Measurements from ENCODE around the gene ATP8B1.

DNA sequence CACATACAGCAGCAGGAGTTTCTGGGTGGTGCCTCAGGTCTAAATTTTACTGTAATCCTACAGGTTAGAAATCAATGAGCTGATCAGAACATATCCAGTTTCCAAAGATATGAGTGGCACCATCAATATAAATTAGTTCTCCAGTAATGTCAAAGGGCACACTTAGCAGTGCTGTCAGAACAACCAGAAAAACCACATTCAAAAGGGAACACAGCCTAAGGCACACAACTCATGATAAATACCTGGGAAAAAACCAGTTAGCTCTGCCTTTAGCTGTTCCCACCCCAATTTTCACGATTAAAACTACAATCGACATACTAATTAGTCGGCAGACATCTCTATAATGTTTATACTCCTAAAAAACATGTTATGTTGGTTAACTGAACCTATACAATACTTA, 31.5 kb downstream of the ATP8B1 start:
- TF ChIP-seq CTCF (IDR thresholded peaks at IDR 0.05 in 2 of 3, conservative IDR thresholded peaks at IDR 0.05 in 1 of 3; ENCODE audit: borderline replicate concordance in 1 of 3, insufficient read depth in 1 of 3, low read depth in 2 of 3, low read length in 2 of 3): no peak
- no peak for TF ChIP-seq ZNF274 (IDR thresholded peaks at IDR 0.05; ENCODE audit: low read depth, low read length)
- TF ChIP-seq MAX (IDR thresholded peaks at IDR 0.05): no peak
- no peak for TF ChIP-seq EZH2phosphoT487 (IDR thresholded peaks at IDR 0.05; ENCODE audit: borderline replicate concordance)
- no peak for TF ChIP-seq POLR2A (IDR thresholded peaks at IDR 0.05; ENCODE audit: borderline replicate concordance, extremely low read depth, insufficient read depth, insufficient read length)
- TF ChIP-seq ZFX (IDR thresholded peaks at IDR 0.05): no peak
- no peak for TF ChIP-seq RAD21 (IDR thresholded peaks at IDR 0.05; ENCODE audit: low read depth)
- no peak for TF ChIP-seq POLR2AphosphoS5 (IDR thresholded peaks at IDR 0.05; ENCODE audit: low read depth, low read length)
- no peak for TF ChIP-seq EZH2 (IDR thresholded peaks at IDR 0.05)
- 0 out of 2 replicates have a peak, but pooled peaks have one; percentile 5 for TF ChIP-seq JUND (IDR thresholded peaks at IDR 0.05)
- no peak for TF ChIP-seq EGR1 (IDR thresholded peaks at IDR 0.05; ENCODE audit: low read depth)
- TF ChIP-seq FOSL1 (IDR thresholded peaks at IDR 0.05; ENCODE audit: low read depth): no peak
- TF ChIP-seq REST (IDR thresholded peaks at IDR 0.05; ENCODE audit: low read depth): no peak

Data from HCT116 (cell line).